Eye (tissue), 1 donor: Measurements from ENCODE around the gene EEIG2.
"Not testable (repeated sequence)": the region's sequence is repeated elsewhere in the genome, so short reads cannot be mapped to it uniquely, and the experiment has no call there.

Experiments
- DNase-seq: peaks from one replicate; pipeline ENCODE4 v3.0.0-alpha.2; 2015

Gene EEIG2

GRCh38 chr1:108559215-108560186 is at the start of gene EEIG2:
Gene EEIG2, plus strand, starts transcription at chr1:108560100. Its CDS starts 329 bp downstream, at chr1:108560429.
- DNase-seq = peak; percentile 95

GRCh38 chr1:108511764-108512163 is 48.1 kb upstream of the EEIG2 start:
- DNase-seq = no peak

- DNase-seq = peak; percentile 65
These were observed 47.5 kb upstream of the EEIG2 start for GRCh38 chr1:108512239-108513043.

GRCh38 chr1:108513044-108513415 is 46.9 kb upstream of the EEIG2 start:
- DNase-seq = no peak

- not testable (repeated sequence) for DNase-seq
These were observed 46.0 kb upstream of the EEIG2 start for GRCh38 chr1:108513914-108514313.

GRCh38 chr1:108517301-108517897 is 42.5 kb upstream of the EEIG2 start:
- DNase-seq = not testable (repeated sequence)

GRCh38 chr1:108521990-108522393 is 37.9 kb upstream of the EEIG2 start:
- no peak for DNase-seq

GRCh38 chr1:108523829-108524228 is 36.1 kb upstream of the EEIG2 start:
- no peak for DNase-seq

GRCh38 chr1:108524676-108525075 is 35.2 kb upstream of the EEIG2 start:
- DNase-seq = no peak

GRCh38 chr1:108527135-108527534 is 32.8 kb upstream of the EEIG2 start:
- no peak for DNase-seq

GRCh38 chr1:108527837-108528236 is 32.1 kb upstream of the EEIG2 start:
- no peak for DNase-seq

GRCh38 chr1:108531444-108531843 is 28.5 kb upstream of the EEIG2 start:
- DNase-seq = no peak

GRCh38 chr1:108532730-108533129 is 27.2 kb upstream of the EEIG2 start:
- DNase-seq = no peak

- no peak for DNase-seq
These were observed 26.4 kb upstream of the EEIG2 start for GRCh38 chr1:108533351-108534083.

- no peak for DNase-seq
These were observed 25.1 kb upstream of the EEIG2 start for GRCh38 chr1:108534759-108535158.

GRCh38 chr1:108535315-108535897 is 24.5 kb upstream of the EEIG2 start:
- not testable (repeated sequence) for DNase-seq

GRCh38 chr1:108536021-108536420 is 23.9 kb upstream of the EEIG2 start:
- not testable (repeated sequence) for DNase-seq

- DNase-seq = not testable (repeated sequence)
These were observed 23.1 kb upstream of the EEIG2 start for GRCh38 chr1:108536791-108537190.

GRCh38 chr1:108537976-108538375 is 21.9 kb upstream of the EEIG2 start:
- no peak for DNase-seq

GRCh38 chr1:108540977-108541376 is 18.9 kb upstream of the EEIG2 start:
- no peak for DNase-seq

GRCh38 chr1:108541861-108542260 is 18.0 kb upstream of the EEIG2 start:
- no peak for DNase-seq

GRCh38 chr1:108547493-108547892 is 12.4 kb upstream of the EEIG2 start:
- DNase-seq = not testable (repeated sequence)
